Heart left ventricle (tissue), 13 donors: ENCODE measurements around the gene TSPYL2.

Experiments used
- CTCF ChIP-seq, 12 donors: fragments of 200-600 bp; sonication (generic) in 4 of 12; IDR thresholded peaks; one replicate each; pipeline versions ENCODE4 v1.5.0 to v1.8.0; 2018 to 2022; ENCODE audit warnings: antibody characterized with exemption in 12 of 12, mild to moderate bottlenecking in 5 of 12
- POLR2A ChIP-seq, 2 donors: fragments of 450-650 bp; IDR thresholded peaks; one replicate each; pipeline ENCODE4 v1.6.1; 2017; ENCODE audit warnings: antibody characterized with exemption in 2 of 2, mild to moderate bottlenecking in 2 of 2, moderate library complexity in 2 of 2
- donor health status: ischemic (EF 13 %, LVEDD 7.1; RV severe dilation, severe dysfunction).
- donor health status: DM: no; HTN: yes; CAD: no.
- donor health status: DM: no; HTN: no; CAD: no.
- donor health status: ischemic (EF 25% LVEDD 6.9; RV normal size, moderate dysfunction).
- donor health status: ischemic (EF 25% LVEDD 5.7; RV mildly dilated, moderate dysfunction).
- donor health status: ischemic (EF 35%, LVEDD 5.7; RV mildly dilated, moderate dysfunction).
- donor health status: nonischemic (EF 11% LVEDD 7.7; RV severe dilation, severe dysfunction).
- donor health status: DM: yes; HTN: yes; CAD: no.
- donor health status: PGD.
- donor health status: ischemic (EF 29% LVEDD 5.4; RV normal size, mild dysfunction).
- donor health status: nonischemic (EF 23%, LVEDD 6.1; RV moderate dilation, normal function).

DNA sequence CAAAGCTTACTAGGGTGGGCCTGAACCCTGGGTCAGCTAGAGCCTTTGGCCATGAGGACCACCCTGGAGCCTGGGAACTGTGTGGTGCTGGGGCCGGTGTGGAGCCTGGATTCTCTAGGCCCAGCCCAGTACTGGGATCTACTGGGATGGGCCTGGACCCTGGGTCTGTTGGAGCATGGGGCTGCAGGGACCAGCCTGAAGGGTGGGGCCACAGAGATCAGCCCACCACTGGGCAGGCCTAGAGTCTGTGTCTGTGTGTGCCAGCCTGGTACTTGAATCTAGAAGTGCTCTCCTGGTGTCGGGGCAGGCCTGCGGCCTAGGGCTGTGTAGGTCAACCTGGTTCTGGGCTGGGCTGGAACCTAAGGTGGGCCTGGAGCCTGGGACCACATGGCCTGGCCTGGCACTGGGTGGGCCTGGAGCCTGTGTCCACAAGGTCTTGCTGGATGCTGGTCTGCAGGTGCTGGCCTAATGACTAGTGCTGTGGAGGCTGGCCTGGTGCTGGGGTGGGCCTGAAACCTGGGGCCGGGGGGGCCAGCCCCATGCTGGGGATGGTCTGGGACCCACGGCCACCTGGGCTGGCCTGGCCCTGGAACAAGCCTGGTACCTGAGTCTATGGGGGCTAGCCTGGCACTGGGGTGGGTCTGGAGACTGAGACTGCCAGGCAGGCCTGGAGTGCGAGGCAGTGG, 32.8 kb downstream of the TSPYL2 start:
- no peak for TF ChIP-seq POLR2A (IDR thresholded peaks at IDR 0.05)
- TF ChIP-seq CTCF (IDR thresholded peaks at IDR 0.05), result no peak
